ENCODE results near the gene ALK.

Gene ALK

DNA sequence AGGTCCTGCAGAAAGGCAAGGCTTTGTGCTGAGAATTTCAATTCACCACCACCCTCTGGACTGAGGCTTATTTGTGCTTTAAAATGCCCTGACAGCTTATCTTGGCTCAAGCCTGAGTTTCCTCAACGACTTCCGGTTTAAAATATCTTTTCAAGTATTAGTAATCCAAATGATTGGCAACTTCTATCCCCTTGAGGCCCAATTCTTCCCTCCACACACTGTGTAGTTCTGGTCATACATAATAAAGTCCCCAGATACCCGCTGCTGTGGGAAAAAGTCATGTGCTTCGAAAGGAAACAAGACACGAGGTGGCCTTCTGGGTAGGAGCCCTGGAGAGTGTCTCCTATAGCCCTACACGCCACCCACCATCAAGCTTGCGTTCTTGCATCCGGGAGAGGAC, 393.4 kb downstream of the ALK start:
- DNase-seq (ENCODE audit: low spot score): no peak

- DNase-seq (ENCODE audit: low spot score): no peak
Observed at GRCh38 chr2:29526587-29527586, 394.5 kb downstream of the ALK start.

DNA sequence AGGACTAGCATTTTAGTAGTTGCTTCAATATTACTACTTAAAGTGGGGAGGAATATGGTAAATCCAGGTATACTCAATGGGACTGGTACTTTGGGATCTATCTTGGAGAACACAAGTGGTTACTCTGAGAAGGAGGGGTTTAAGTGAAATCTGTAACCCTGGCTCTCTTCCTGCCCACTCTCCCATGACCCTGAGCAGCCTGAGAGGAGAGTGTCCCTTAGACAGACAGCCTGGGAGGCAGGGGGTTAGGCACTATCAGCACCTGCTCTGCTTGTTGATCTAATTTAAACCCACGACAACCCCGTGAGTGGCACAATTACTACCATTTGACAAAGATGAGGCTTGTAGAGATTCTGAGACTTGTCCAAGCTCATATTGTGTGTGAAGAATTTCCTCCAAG, 395.5 kb downstream of the ALK start:
- DNase-seq (ENCODE audit: low spot score): no peak

DNA sequence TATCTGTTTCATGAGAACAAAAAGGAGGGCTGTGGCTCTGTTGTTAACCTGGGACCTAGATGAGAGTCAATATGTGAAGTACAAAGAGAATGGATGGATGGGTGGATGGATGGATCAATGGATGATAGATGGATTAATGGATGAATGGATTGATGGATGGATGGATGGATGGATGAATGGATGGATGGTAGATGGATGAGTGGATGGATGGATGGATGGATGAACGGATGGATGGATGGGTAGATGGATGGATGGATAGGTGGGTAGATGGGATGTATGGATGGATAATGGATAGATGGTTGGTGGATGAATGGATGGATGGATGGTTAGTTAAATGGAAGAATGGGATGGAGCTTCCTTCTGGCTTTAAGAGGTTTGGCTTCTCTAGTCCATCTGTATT, 396.7 kb downstream of the ALK start:
- DNase-seq (ENCODE audit: low spot score): no peak

DNA sequence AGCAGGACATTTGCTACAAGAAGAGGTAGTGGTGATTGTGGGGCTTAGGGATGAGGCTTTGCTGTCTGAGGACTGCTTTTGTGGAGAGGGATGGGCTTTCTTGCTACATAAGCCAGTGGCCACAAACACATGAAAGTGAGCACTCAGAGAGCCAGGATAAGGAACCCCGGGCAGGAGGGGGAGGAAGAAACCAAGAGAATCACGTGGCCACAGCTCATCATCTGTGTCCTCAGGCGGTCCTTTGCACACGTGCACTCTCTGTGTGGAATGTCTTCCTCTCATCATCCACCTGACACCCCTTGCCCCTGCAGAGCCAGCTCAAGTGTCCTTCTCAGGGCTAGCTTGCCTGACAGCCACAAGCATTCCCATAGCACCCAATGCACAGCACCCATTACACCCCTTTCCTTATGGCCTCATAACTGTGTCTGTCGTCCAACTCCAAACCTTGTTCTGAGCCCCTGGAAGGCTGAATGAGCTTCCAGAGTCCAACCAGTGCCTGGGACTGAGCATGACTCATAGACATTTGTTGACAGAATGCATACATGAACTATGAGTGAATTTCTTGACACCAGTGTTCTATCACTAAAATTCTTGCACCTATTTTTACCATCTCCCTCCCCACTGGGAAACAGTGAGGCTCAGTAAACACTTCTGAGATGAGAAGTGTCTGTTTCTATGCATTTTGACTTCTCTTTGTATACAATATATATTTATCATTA, 398.3 kb downstream of the ALK start:
- DNase-seq (ENCODE audit: low spot score): no peak

- no peak for DNase-seq (ENCODE audit: low spot score)
Observed at GRCh38 chr2:29520001-29520400, 401.4 kb downstream of the ALK start.

DNA sequence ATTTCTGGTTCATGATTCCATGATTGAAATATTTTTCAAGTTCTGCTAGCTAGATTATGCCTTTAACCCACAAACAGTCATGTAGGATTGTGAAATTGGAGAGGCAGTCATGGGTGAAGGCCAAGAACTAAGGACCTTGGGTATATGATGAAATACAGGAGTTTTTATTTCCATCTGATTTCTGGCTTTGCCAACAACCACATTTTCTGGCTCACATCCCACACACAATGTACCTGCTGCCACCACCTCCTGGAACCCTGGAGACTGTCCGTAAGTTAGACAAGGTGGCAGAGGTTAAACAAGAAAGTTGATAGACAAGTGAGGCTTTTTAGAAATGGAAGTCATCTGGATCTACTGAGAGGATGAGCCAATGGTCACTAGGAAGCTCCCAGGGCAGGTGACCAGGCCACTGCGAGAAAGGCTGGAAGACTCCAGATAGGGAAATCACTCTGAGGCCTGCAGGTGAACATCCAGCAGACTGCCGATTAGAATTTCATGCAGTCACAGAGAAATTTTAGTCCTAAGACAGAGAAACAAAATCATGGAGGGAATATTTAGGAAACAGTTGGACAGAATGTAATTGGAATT, 402.0 kb downstream of the ALK start:
- DNase-seq (ENCODE audit: low spot score): no peak

GRCh38 chr2:29518646-29519337, 402.6 kb downstream of the ALK start:
- DNase-seq (ENCODE audit: low spot score): no peak

GRCh38 chr2:29518010-29518409, 403.4 kb downstream of the ALK start:
- no peak for DNase-seq (ENCODE audit: low spot score)

DNA sequence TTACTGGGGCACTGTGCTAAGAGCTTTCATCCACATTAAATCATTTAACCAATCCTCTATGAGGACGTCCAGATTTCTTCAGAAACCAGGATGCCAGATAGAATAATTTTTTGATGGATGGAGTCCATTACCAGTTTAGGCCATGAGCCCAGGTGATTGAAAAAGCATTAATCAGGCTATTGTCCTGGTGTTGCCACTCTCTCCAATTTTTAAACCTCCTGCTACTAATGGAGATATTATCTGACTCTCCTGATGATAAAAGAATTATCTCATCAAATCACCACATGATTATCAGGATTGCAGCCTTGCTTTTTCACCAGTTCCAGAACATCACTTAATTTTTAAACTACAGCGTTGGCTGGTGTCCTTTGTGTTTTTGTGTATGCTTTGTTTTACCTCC, 404.0 kb downstream of the ALK start:
- DNase-seq (ENCODE audit: low spot score): no peak

GRCh38 chr2:29516767-29517166, 404.6 kb downstream of the ALK start:
- DNase-seq (ENCODE audit: low spot score): no peak

DNA sequence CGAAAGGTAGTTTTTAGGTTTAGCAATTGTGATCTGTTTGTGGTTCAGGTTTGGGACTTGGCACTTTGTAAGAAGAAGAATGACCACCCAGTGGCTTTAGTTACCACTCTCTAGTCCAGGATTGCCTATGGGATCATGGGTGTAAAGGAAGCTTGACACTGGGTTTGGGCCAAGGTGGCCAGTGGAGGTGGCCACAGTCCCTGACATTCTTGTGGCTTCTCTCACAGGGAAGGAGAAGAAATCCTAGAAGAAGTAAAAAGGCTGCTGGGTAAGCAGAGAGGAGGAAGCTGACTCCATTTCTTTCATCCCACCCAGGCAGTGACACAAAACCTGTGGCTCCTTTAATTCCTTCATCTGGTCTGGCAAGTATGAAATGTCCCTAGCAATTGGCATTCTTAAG, 411.5 kb downstream of the ALK start:
- DNase-seq (ENCODE audit: low spot score): no peak

DNA sequence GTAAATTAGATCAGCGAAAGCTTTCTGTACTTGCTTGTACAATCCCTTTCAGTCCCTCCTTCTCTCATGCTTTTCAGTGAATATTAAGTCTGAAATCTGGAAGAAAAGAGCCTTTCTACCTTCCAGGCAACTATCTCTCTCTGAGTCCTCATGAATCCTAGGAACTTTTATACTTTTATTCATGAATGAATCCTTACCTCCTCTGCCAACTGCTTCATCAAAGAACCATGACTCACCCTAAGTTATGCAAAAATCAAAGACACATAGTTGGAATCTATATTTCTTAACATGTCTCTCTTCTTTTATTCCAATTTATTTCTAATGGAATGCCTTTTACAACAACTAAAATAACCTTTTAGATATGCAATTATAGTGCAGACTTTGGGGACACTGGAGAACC, 412.0 kb downstream of the ALK start:
- no peak for DNase-seq (ENCODE audit: low spot score)

DNA sequence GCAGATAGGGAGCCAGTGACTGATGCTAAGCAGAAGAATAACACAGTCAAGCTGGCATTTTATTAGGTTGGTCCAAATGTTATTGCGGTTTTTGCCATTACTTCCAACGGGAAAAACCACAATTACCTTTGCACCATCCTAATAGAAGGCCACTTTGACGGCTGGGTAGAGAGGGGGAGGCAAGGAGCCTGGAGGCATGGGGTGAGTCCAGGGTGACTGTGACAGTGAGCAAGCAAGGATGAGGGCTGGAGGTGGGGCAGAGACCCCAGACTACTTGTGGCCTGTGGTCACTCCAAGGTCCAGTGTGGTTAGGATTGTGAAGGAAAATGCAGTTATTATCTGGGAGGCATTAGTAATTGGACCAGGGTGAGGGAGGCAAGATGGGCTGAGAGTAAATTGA, 416.6 kb downstream of the ALK start:
- no peak for DNase-seq (ENCODE audit: low spot score)

- no peak for DNase-seq (ENCODE audit: low spot score)
Observed at GRCh38 chr2:29502460-29502911, 418.9 kb downstream of the ALK start.

GRCh38 chr2:29497375-29497774, 424.0 kb downstream of the ALK start:
- no peak for DNase-seq (ENCODE audit: low spot score)

GRCh38 chr2:29496198-29496597, 425.2 kb downstream of the ALK start:
- DNase-seq (ENCODE audit: low spot score): no peak

DNA sequence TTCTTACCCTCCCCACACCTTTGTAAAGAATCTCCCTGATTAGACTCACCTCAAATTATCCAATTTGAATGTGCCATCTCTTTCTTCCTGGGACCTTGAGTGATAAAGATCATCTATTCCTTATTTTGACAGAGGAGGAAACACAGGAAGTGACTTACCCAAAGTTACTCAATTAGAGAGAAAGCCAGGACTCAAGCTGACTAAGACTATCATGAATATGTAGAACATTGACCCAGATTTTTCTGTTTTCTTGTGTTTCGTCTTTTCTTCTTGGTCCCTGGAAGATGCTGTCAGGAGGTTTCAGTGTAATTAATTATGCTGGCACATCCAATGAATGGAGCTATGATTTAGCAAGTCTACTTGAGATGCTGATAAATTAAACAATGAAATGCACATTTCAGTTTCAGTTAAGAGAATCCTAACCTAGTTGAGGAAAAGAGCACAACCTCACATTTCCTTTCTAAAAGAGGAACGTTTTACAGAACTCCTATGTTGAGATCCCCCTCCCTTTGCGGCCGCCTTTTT, 425.8 kb downstream of the ALK start:
- DNase-seq (ENCODE audit: low spot score): no peak

GRCh38 chr2:29495068-29495467, 426.3 kb downstream of the ALK start:
- no peak for DNase-seq (ENCODE audit: low spot score)

DNA sequence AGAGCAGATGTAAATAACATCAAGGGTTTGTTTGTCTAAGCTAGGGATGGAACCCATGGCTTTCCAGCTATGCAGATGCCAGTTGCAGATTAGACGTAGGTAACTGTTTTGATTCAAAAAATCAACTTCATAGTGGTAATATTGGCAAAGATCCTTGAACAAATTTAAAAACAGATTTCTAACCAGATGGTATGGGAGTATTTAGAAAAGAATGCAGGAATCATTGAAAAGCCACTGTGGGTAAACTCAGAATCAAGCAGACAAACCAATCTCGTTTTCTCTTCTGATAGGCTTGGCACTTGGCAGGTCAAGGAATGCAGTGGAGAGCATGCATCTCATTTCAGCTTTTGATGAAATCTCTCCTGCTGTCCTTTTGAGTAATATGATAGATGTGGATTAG, 428.7 kb downstream of the ALK start:
- no peak for DNase-seq (ENCODE audit: low spot score)

- no peak for DNase-seq (ENCODE audit: low spot score)
Observed at GRCh38 chr2:29490045-29490444, 431.3 kb downstream of the ALK start.

DNA sequence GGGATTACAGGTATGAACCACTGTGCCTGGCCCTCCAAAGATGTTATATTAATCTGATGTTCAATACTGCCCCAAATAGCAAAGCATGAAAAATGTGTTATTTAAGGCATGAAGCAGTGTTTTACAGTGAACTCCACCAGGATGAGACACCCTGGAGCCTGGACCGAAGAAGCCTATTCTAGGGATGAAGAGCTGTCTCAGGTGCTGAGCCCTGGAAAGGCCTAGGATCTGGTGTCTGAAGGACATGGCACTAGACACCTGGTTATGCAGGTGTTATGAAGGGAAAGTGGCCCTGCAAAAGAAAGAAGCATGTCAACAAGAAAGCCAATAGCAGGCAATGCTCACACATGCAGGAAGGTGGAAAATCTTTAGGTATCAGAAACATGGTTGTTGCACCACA, 431.8 kb downstream of the ALK start:
- DNase-seq (ENCODE audit: low spot score): no peak

All from cerebellar cortex (tissue), 1 donor.